NCI-H748 treated with DMSO at 0.1 percent for 48 hours (cell line): ENCODE results near the gene LRRC27.

Experiments used
- DNase-seq: peaks from one replicate; lab custom pipeline; 2025; lab: John Stamatoyannopoulos, UW

LRRC27 gene

DNA sequence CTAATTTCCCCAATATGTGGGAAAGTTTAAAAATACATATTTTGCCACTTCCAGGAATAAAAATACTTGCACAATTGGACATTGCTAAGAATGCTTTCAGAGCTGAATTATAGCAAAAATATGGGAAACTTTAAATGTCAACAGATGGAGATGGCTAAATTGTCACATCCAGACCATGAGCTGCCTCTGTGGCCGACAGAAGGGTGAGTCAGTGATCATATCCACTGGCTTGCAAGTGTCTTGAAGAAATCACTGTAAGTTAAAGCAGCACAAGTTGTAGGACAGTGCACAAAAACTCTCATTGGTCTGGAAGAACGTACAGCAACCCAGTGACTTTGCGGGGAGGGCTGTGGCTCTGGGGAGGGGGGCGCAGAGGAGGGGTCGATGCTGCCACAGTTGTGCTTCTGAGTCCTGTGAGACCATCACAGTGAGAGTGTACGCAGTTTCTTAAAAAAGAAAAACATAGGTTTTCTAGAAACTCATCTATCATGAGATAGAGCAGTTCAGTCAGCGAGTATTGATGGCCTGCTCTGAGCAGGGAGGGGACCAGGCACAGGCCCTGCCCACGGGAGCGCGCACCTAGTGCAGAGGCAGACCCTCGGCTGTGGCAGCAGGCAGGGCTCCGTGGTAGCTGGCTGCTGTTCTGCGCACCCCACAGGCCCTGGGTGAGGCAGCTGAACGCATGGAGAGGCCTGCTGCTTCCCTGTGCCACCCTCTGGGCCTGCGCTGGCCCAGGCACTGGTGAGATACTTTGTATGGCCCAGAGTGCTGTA is 25.5 kb downstream of the LRRC27 start:
- no peak for DNase-seq

DNA sequence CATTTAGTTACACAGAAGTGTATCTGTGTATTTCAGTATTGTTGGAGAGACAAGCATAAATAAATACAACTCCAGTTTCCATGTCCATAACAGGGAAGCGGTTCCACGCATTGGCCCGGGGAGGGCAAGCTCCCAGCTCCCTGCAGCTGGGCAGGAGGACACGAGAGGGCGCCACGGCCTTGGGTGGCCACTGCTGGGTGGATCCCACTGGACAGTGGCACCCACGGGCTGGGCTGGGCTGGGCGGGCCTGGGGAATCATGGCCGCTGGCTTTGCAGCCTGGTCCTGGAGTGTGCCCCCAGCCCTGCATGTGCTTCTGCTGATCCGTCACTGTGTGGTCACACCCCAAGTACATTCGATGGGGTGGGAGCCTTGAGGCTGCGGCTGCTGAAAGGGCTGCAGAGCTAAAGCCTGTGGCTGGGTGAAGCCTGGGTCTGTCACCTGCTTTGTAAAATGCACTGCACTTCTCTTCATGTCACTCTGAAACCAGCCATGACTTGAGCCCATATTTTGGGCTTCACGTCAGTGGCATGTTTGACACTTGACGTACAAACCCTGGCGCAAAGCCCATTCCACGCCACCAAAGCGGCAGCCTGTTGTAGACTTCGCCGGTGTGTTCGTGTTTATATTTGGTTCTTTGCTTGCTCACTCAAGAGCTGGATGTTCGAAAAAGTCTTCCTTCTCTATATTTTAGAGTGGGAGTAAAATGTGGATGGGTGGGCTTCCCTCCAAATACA is 27.5 kb downstream of the LRRC27 start:
- no peak for DNase-seq

DNA sequence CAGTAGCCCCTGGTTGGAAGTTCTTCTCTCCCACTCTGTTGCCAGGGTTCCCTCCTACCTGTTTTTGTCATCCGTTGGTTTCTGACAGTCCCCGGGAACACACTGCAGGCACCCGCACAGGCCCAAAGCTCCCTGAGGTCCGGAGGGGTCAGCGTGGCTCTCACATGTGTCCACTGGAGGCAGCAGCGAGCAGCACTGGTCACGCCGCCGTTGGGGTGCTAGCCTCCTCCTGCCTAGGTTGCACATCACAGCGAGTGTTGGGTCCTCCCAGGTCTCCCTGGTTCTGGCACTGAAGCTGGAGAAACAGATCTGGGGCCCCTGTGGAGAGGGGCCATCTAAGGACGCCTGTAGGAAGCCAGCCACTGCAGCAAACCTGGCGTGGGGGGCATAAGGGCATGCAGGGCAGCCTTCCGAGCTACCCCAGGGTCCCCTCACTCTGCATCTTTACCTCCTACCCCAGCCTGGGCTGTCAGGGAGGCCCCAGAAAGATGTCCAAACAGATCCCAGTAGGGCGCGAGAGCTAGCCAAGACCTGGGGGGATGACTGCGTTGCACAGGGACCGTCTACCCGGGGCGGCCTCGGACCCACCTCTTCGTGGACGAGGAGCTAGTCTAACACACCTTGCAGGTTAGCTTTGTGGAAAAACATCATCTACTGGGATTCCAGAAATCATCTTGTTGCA is 28.9 kb downstream of the LRRC27 start:
- no peak for DNase-seq

DNA sequence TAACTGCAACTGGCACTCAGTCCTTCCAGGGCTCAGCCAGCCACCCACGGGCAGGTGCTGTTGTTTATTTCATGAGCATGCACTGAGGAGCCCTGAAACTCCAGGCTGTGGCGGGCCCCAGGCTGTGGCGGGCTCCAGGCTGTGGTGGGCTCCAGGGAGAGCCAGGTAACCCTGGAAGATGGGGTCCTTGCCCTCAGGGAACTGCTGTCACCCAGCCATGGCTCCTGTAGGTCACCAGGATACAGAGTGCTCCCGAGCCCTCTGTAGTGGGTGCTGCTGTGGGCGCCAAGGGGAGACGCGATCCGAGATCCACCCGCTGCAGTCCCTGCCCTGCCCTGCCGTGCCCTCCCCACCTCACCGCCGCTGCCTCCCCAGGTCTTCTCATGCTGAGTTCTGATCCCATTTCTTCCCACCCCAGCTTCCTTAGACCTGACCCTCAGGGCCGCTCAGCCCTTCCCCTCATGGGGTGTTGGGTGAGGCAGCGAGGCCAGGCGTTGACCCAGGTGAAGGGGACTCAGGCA is 29.6 kb downstream of the LRRC27 start:
- no peak for DNase-seq

DNA sequence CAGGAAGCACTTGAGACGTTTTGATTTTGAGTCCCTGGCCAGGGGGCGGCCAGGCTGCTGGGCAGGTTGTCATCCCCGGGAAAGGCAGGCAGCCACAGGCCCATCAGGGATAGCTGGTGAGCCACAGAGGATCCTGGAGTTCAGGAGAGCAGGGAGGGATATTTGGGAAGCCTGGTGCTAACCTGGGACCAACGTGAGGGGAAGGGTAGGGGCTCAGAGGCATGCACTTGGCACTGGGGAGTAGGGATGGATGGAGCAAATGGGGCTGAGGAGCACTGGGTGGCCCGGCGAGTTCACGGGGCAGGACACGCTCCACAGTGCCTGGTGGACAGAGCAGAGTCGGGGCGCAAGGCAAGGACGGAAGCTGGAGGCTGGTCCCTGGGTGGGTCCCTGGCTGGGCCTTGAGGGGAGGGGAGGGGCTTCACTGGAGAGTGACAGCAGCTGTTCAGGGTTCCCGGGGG is 30.2 kb downstream of the LRRC27 start:
- DNase-seq: no peak

DNA sequence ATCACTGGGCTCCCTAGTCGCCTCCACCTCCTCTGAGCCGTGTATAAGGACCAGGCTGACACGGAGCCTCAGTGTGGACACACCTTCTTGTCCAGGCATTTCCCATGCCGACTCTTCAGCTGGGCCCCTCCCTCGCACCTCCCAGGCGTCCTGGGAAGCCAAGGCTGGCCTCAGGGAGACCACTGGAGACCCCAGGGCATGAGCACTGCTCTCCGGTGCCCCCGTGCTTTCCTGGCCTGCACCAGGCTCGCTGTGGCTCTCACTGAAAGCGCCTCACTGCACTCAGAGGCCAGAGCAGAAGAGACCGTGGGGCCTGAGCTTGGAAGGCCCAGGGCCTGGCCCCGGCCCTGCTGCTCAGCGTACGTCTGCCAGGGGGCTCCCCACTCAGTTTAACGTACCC is 31.4 kb downstream of the LRRC27 start:
- no peak for DNase-seq

DNA sequence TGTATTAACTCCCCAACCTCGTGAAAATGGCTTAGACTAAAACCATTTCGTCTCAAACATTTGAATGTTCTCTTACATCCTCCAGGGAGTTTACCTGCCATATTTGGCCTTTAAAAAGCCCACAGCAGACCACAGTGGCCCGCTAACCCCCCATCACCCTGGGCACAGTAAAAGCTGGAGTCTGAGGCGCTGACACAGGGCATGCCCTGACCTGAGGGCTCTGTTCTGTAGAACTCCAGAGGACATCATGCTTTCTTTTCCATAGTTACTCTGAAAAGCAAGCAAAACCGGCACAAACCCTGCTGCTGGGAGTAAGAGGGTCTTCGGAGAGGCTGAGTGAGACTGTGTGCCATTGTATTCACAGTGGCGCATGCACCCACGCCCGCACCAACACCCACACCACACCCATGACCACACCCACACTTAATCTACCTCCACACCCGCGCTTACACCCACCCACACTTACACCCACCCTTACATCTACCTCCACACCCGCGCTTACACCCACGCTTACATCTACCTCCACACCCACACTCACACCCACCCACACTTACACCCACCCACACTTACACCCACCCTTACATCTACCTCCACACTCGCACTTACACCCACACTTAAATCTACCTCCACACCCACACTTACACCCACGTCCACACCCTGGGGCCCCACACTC is 32.1 kb downstream of the LRRC27 start:
- no peak for DNase-seq

DNA sequence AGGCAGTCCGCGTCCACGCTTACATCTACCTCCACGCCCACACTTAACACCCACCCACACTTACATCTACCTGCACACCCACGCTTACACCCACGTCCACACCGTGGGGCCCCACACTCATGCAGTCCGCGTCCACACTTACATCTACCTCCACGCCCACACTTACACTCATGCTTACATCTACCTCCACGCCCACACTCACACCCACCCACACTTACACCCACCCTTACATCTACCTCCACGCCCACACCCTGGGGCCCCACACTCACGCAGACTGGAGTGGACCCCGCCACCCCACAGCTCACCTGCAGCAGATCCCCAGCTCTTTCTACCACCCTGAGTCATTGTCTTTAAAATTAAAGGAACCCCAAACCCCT is 32.6 kb downstream of the LRRC27 start:
- no peak for DNase-seq

DNA sequence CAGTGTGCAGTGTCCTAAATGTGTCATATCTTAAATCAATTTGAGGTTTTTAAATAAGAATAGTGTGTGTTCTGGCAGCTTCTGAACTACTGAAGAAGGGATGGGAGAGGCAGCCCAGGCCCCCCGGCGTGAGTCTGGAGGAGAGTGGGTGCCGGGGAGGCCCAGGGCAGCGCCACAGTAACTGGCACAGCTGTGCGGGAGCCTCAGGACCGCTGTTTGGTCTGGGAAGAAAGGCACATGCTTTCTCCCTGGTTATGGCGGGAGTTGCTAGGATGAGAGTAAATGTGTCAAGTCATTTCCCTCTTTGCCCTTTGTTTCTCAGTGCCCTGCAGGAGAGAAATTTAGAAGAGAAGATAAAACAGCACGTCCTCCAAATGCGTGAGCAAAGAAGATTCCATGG is 33.1 kb downstream of the LRRC27 start:
- no peak for DNase-seq

DNA sequence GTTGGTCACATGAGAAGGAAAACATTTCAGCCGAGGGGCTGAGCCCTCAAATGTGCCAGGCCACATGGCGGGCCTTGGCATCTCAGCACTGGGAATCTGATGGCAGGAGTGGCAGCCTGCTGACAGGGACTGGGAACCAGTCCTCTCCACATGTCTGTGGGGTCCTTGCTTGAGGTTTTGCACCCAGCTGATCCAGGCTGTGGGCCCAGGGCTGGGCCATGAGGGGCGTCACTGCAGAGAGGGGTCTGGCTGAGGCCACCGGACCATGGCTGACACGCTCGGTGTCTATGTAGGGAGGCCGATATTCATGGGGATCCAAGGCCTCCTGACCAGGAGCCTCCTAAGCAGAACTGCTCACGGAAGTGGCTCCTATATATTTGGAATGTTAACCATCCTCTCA is 34.0 kb downstream of the LRRC27 start:
- no peak for DNase-seq

DNA sequence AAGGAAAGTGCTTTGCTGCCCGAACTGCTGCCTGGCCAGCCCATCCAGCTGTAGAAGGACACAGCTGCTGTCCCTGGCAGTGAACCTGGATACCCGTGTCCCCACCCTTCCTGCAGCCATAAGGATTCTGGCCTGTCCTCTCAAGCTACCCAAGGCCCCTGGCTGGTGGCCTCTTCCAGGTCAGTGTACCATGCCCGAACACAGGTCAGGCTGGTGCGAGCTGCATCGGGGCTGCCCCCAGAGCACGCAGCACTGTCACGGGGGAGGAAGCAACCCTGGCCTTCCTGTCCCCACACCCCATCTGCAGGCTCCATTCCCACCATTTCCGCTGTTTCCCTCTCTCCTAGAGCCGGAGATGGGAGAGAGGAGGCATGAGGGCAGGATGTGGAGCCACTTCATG is 34.5 kb downstream of the LRRC27 start:
- no peak for DNase-seq

DNA sequence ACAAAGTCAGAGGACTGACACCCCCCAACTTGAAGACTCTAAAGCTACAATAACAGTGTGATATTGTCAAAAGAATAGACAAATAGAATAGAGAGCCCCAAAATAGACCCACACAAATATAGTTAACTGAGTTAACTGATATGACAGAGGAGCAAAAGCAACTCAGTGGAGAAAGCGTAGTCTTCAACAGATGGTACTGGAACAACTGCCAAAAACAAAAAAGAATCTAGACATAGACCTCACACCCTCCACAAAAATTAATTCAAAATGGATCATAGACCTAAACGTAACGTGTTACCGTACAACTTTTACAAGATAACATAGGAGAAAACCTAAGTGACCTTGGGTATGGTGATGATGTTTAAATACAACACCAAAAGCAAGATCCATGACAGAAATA is 36.4 kb downstream of the LRRC27 start:
- DNase-seq: no peak

DNA sequence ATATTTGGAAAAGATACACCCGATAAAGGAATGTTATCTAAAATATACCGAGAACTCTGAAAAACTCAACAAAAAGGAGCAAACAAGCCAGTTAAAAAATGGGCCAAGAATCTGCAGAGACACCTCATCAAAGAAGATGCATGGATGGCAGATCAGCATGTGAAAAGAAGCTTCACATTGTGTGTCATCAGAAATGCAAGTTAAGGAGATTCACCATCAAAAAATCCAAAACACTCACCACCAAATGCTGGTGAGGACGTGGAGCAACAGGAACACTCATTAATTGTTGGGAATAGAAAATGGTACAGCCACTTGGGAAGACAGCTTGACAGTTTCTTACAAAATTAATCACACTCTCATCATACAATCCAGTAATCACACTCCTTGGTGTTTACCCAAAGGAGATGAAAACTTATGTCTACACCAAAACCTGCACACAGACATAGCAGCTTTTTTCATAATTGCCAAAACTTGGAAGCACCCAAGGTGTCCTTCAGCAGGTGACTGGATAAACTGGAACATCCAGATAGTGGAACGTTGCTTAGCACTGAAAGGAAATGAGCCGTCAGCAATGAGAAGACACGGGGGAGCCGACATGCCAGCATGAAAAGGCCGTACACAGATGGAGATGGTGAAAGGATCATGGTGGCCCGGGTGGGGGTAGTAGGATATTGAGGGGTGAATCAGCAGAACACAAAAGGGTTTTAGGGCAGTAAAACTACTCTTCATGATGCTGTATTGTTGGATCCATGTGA is 37.1 kb downstream of the LRRC27 start:
- no peak for DNase-seq

DNA sequence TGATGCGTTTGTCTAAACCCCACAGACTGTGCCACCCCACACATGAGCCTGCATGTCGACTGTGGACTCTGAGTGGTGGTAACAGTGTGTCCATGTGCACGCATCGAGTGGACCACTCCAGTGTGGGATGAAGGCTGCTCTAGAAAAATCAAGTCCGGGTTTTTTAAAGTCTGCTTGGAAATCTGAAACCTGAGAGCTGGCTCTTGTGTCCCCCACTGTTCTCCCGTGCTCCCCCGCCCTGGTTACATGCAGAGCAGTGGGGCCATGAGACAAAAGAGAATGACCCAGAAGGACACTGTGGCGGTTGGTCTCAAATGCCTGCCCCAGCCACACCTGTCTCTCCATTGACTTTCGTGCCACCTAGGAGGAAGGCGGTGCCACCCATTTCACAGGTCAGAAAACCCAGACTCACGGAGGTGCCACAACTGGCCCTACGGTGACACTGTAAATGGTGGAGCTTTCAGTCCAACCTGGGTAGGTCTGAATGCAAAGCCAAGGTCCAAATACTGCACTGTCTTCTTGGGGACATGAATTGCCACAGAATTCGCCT is 37.7 kb downstream of the LRRC27 start:
- DNase-seq: no peak

DNA sequence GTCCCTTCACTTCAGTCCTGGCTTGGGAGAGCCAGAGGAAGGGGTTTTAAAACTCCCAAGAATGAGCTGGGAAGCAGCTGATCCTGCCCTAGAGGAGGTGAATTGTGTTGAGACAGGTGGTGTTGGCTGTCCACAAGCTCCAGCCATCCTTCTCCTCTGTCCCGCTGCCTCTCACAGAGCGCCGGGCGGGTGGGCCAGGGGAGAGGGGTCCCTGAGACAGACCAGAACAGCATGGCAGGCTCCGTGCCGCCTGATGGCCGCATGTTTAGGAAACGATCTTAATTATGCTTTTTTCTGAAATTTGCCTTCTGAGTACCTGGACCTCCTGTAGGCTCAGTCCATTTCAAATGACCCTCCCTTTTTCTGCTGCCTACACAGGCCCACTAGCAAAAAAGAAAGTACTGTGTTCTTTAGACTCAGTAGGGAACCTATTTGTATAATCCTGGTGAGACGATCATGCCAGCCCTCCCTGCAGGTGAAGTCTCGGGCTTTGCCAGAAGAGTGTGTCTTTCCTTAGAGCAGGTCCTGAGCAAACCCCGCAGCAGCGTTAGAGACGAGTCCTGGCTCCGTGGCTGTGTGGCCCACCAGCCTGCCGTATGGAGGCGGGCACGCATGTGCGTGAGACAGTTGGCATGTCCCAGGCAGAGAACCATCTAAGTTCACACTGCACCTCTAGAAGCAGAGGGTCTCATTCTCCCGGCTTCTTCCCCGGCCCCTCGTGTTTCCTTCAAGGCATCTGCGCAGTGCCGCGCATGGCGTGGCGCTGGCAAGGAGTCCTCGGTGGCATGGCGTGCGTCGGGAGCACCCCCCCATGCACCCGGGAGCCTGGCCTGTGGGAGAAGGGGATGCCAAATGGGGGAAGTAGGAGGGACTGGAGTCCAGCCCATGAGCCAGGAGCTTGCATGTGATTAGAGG is 38.7 kb downstream of the LRRC27 start:
- no peak for DNase-seq

DNA sequence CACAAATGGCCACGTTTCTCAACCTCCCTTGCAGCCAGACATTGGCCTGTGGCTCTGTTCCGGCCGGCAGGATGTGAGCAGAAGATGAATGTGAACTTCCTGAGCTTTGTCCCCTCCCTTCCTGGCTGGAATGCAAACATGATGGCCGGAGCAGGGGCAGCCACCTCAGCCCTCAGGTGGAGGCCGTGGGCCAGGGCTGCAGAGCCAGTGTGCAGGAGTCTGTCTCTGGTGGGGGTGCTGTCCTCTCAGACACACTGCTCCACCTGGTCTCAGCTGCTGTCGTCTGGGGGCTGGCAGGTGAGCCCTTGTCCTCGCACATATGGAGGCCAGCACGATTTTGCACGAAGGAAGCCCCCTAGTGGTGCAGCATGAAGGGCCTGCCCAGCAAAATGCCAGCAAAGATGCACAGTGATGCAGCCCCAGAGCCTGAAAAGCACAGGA is 39.7 kb downstream of the LRRC27 start:
- DNase-seq: no peak

DNA sequence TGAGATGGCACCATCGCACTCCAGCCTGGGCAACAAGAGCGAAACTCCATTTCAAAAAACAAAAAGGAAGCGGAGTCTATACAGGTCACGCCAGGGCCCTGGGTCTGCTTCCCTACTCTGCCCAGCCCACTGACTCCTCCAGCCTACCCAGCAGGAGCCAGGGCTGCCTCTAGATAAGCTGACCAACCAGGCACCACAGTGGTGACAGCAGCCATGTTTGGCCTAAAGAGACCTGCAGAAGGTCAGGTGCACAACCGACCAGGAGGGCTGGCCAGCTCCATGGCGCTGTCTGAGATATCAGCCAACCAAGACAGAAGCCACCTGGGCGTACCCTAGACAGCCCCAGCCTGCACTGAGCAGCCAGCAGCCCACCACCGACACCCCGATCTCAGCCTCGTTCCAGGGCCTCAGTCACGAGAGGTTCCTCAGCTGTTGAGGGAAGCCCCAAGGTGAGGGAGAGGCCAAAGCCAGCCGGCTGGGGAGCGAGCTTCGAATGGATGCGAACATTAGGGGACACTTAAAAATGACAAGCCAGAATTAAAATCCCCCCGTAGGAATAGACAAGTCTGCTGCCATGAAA is 40.6 kb downstream of the LRRC27 start:
- DNase-seq: no peak

DNA sequence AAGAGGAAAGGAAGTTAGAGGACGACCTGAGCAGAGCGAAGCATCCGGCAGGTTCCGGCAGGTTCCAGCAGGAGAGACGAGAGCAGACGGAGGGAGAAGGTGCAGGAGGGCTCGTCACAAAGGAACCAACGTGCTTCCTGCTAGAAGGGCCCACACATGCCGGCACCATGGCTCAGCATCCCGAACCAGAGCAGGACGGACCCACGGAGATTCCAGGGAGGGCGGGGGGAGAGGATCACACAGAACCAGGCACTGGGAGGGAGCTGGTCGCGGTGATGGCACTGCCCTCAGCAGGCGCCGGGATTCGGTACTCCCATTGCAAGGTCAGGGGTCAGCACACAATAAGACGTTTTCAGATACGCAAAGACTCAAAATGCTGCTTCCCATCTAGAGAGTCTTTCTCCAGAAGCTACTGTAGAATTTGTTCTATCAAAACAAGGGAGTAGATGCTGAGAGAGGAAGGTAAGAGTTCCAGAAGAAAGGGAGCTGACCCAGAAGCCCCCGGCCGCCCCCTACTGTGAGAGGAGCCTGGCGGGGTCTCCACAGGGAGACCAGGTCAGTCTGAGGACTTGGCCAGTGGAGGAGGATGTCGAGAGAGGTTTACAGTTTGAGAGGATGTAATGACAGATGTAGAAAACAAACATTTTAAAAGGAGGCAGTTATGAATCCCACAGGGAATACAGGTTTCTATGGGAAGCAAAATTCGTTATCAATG is 41.4 kb downstream of the LRRC27 start:
- DNase-seq: no peak

DNA sequence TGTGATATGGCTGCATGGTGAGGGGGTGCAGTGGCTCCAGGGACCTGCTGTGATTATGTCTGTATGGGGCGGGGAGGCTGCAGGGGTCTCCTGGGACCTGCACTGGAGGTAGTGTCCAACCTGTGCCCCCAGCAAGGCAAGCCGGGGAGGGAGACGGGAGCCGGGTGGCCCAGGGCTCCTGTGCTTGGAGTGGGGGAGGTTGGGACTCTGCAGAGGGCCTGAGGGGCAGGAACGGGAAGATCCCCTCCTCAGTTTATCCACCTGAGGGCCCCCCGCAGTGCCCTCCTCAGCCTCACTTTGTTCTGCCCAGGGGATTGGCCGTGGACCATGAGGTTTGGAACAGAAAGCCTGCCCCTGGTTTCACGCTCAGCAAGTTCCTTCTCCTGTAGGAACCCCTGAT is 42.2 kb downstream of the LRRC27 start:
- no peak for DNase-seq
